K562 (cell line): ENCODE measurements around the gene ATP12A. TPM values are rescaled to one million over a fixed set of nuclear protein-coding genes. Genes with fewer than 3 reads are reported as not detected.

Experiments
- ATAC-seq: fragments of 200-7000 bp; cut with Tn5 transposase; 3 replicates; pipeline ENCODE4 v1.9.1; 2020; ENCODE audit warnings: moderate library complexity
- BruUV-seq: library from RNA; stranded (reverse); fragments of 400-500 nt; replicated peaks from 2 replicates; lab custom pipeline; 2021; lab: Mats Ljungman, UMichigan
- CTCF ChIA-PET: fragments of 300-600 bp; formaldehyde crosslinking; extraction: SDS; loops from one replicate; lab custom pipeline; 2021; ENCODE audit warnings: low intra/inter-chr PET ratio; lab: Yijun Ruan, JAX
- POLR2A ChIA-PET: fragments of 300-600, 350-650 bp; sonication (Branson Sonifier 250); formaldehyde crosslinking; extraction: SDS; loops from one replicate; lab custom pipeline; 2021; ENCODE audit warnings: antibody characterized with exemption, inconsistent platforms; lab: Yijun Ruan, JAX
- DNase-seq, 4 experiments: peaks; one replicate each; pipeline versions ENCODE4 v3.0.0 to v3.0.0-alpha.2; 2011 to 2018; ENCODE audit warnings: low spot score in 3 of 4, mixed read lengths in 3 of 4; ENCODE audit errors: extremely low read depth in 1 of 4
- FAIRE-seq: peaks from 2 replicates; lab custom pipeline; 2011; peaks lifted over from hg19 to GRCh38; lab: Jason Lieb, UNC
- H2AFZ ChIP-seq: 2 replicates; pipeline ENCODE4 v1.6.0; 2011; ENCODE audit warnings: low read depth, low read length, control low read depth, inconsistent platforms
- H3K27ac ChIP-seq: fragments of 200-600 bp; 3 replicates; pipeline ENCODE4 v1.8.0; 2011; ENCODE audit warnings: low read depth, mild to moderate bottlenecking, control low read depth, inconsistent platforms, low read length, moderate library complexity, mixed read lengths; ENCODE audit errors: extremely low read depth
- H3K27me3 ChIP-seq, 2 experiments: fragments of 300-600 bp in 1 of 2; 2 replicates in 1 of 2; 3 replicates in 1 of 2; pipeline versions ENCODE4 v1.6.0 to v1.8.0; 2011; ENCODE audit warnings: inconsistent platforms in 2 of 2, low read length in 2 of 2, mild to moderate bottlenecking in 1 of 2, mixed read lengths in 1 of 2, moderate library complexity in 1 of 2; ENCODE audit not compliant: control insufficient read depth in 2 of 2, insufficient read depth in 2 of 2
- H3K36me3 ChIP-seq: fragments of 300-600 bp; 3 replicates; pipeline ENCODE4 v1.8.0; 2011; ENCODE audit warnings: mild to moderate bottlenecking, low read length, inconsistent platforms; ENCODE audit not compliant: control insufficient read depth, insufficient read depth
- H3K4me1 ChIP-seq, 2 experiments: fragments of 200-600 bp in 1 of 2; replicated peaks in 1 of 2; 2 replicates in 1 of 2; 3 replicates in 1 of 2; pipeline versions ENCODE4 v1.5.1 to v1.8.0; 2011; ENCODE audit warnings: inconsistent platforms in 2 of 2, low read length in 2 of 2, mild to moderate bottlenecking in 1 of 2, mixed read lengths in 1 of 2, moderate library complexity in 1 of 2; ENCODE audit not compliant: control insufficient read depth in 2 of 2, insufficient read depth in 2 of 2
- H3K4me2 ChIP-seq: 2 replicates; pipeline ENCODE4 v1.6.1; 2011; ENCODE audit warnings: low read length, control low read depth, inconsistent platforms, mixed read lengths; ENCODE audit not compliant: insufficient read depth
- H3K4me3 ChIP-seq: fragments of 200-600 bp; sonication (generic), shearing (Covaris generic); 2 replicates; pipeline ENCODE4 v1.5.1; 2016; ENCODE audit warnings: control low read depth, inconsistent platforms
- H3K79me2 ChIP-seq: fragments of 200-600 bp; 3 replicates; pipeline ENCODE4 v1.8.0; 2011; ENCODE audit warnings: low read length, inconsistent platforms; ENCODE audit not compliant: control insufficient read depth, insufficient read depth
- H3K9ac ChIP-seq, 2 experiments: 2 replicates each; pipeline versions ENCODE4 v1.6.0 to v1.6.1; 2011; ENCODE audit warnings: low read depth in 2 of 2, low read length in 2 of 2, control low read depth in 1 of 2, inconsistent platforms in 1 of 2, mild to moderate bottlenecking in 1 of 2, mixed read lengths in 1 of 2; ENCODE audit not compliant: insufficient read depth in 1 of 2
- H3K9me1 ChIP-seq: one replicate; pipeline ENCODE4 v1.6.0; 2011; ENCODE audit warnings: inconsistent platforms, mild to moderate bottlenecking, low read length, moderate library complexity; ENCODE audit not compliant: control insufficient read depth, insufficient read depth
- H3K9me3 ChIP-seq: replicated peaks from 2 replicates; pipeline ENCODE4 v1.5.1; 2011; ENCODE audit warnings: low read depth, low read length, inconsistent platforms; ENCODE audit not compliant: control insufficient read depth, insufficient read depth
- H4K20me1 ChIP-seq: replicated peaks from 2 replicates; pipeline ENCODE4 v1.6.1; 2011; ENCODE audit warnings: low read length, inconsistent platforms, mixed read lengths; ENCODE audit not compliant: control insufficient read depth, insufficient read depth
- GTF2B ChIP-seq: IDR thresholded peaks from 2 replicates; pipeline ENCODE4 v1.6.1; 2011; ENCODE audit not compliant: insufficient read length; ENCODE audit errors: extremely low read depth
- PATZ1 ChIP-seq: fragments of 250-450 bp; sonication (Bioruptor Pico); IDR thresholded peaks from 2 replicates; pipeline ENCODE4 v1.5.0; 2020; ENCODE audit warnings: mild to moderate bottlenecking, borderline replicate concordance
- POU5F1 ChIP-seq: fragments of 150-350 bp; IDR thresholded peaks from 2 replicates; pipeline ENCODE4 v1.6.1; 2014; ENCODE audit warnings: borderline replicate concordance, low read length, low read depth, mild to moderate bottlenecking; ENCODE audit not compliant: partially characterized antibody
- RCOR1 ChIP-seq, 2 experiments: IDR thresholded peaks; 2 replicates each; pipeline ENCODE4 v1.6.1; 2012; ENCODE audit warnings: low read depth in 2 of 2, low read length in 2 of 2, borderline replicate concordance in 1 of 2, improper control_type of control experiment in 1 of 2
- SIRT6 ChIP-seq: IDR thresholded peaks from one replicate; pipeline ENCODE4 v1.6.1; 2012; ENCODE audit warnings: low read depth, mild to moderate bottlenecking, control low read depth, inconsistent platforms, low read length, moderate library complexity
- VEZF1 ChIP-seq: fragments of 200-800 bp; sonication (Bioruptor generic); IDR thresholded peaks from 2 replicates; pipeline ENCODE4 v1.6.1; 2017; ENCODE audit warnings: missing genetic modification characterization, missing compliant biosample characterization
- ZZZ3 ChIP-seq: fragments of 450-650 bp; IDR thresholded peaks from 2 replicates; pipeline ENCODE4 v1.6.1; 2016; ENCODE audit warnings: antibody characterized with exemption, mild to moderate bottlenecking, moderate library complexity
- WGBS: fragments of 100-300 bp; shearing (Covaris generic); methylation state at CpG from one replicate; pipeline ENCODE4 v1.1.6; 2016; ENCODE audit warnings: low coverage, mixed read lengths; ENCODE audit not compliant: insufficient coverage; ENCODE audit errors: missing lambda C conversion rate; 5-methylcytosine and 5-hydroxymethylcytosine counted together
- in situ Hi-C: fragments of 300-500 bp; cut with MboI; formaldehyde crosslinking; loops from 4 replicates; pipeline ENCODE4 v1.15.0; 2018; ENCODE audit warnings: inconsistent platforms, mixed read lengths
- intact Hi-C: fragments of 100-400 bp; cut with micrococcal nuclease; formaldehyde crosslinking; loops from 2 replicates; pipeline ENCODE4 v1.14.2; 2022
- polyA plus RNA-seq, 8 experiments: library from polyadenylated mRNA; depleted of rRNA in 4 of 8; stranded (reverse) in 5 of 8; unstranded in 3 of 8; fragments of >200 nt; fragmentation: Nextera tagmentation in 2 of 8; fragmentation: Illumina TruSeq in 1 of 8; extraction: Ambion mirVana in 2 of 8; extraction: Trizol in 1 of 8; gene quantifications; 2 replicates each; pipeline versions ENCODE4 v1.2.1 to v1.2.3, GENCODE V29; 2011 to 2014; ENCODE audit warnings: inconsistent platforms in 1 of 8, missing spikeins in 1 of 8
- total RNA-seq, 7 experiments: library from RNA; depleted of rRNA in 6 of 7; stranded (reverse); fragments of >200 nt in 6 of 7; fragmentation: Illumina TruSeq in 2 of 7; extraction: Trizol in 2 of 7; gene quantifications; 2 replicates each; pipeline versions ENCODE4 v1.2.1 to v1.2.3, GENCODE V29; 2011 to 2021; ENCODE audit warnings: low replicate concordance in 1 of 7

ATP12A gene
- total and polyA plus RNA-seq, 9 of the 15 experiments (the other 6 are each of a cell fraction or from before 2014, with no cell fraction given), result not detected

GRCh38 chr13:24692561-24692960 is 12.4 kb downstream of the ATP12A start:
- Histone ChIP-seq H2AFZ (no peak overlapping the region), H3K79me2 (no peaks in the 10 kb centered on the region), H3K4me3 (no peak overlapping the region), H4K20me1 (no peaks in the 10 kb centered on the region; the same call in 1 of the 2 replicates), H3K4me2 (no peak overlapping the region), H3K4me1 (no peaks in the 10 kb centered on the region), H3K9ac (no peak overlapping the region), H3K27me3 (peaks cover 4 to 26% of the 10 kb centered on the region in 2 experiments; a peak in 4 of 5 replicates), H3K9me1 (no peaks in the 10 kb centered on the region), H3K9me3 (no peaks in the 10 kb centered on the region), H3K27ac (no peak overlapping the region), H3K36me3 (no peaks in the 10 kb centered on the region)
- no peak for FAIRE-seq
- DNase-seq, result no peak
- POLR2A ChIA-PET, result interaction anchor here (1.0 kb wide), 1 partner anchor 20 kb away, joined by 3 read pairs; no protein-coding TSS in a partner anchor
- in situ Hi-C loops (no loop called here), intact Hi-C loops (loop anchor here (5.0 kb wide), 1 partner anchor 305 kb away; no protein-coding TSS in a partner anchor)
- TF ChIP-seq PATZ1 (CRISPR knock-in tag), result no peak
- TF ChIP-seq VEZF1 (CRISPR knock-in tag), result no peak
- no peak for TF ChIP-seq POU5F1
- no peak for TF ChIP-seq RCOR1 (IDR thresholded peaks at IDR 0.05; ENCODE audit: borderline replicate concordance in 1 of 2, low read depth in 2 of 2, low read length in 2 of 2)
- TF ChIP-seq ZZZ3, result no peak
- TF ChIP-seq GTF2B, result no peak
- no peak for TF ChIP-seq SIRT6
- CTCF ChIA-PET, result no interaction called here
- no peak for ATAC-seq
- BruUV-seq, result no TSS peak
- 0% methylated on average over 4 of the region's 4 CpGs for WGBS
